ENCODE results near the gene PCDH8. TPM values are rescaled to one million over a fixed set of nuclear protein-coding genes. Genes with fewer than 3 reads are reported as not detected.

Gene PCDH8
- total RNA-seq (1.0 TPM), polyA plus RNA-seq (0.09 TPM)

GRCh38 chr13:52848455-52849195 lies at the start of gene PCDH8:
Gene PCDH8 (minus strand): TSS chr13:52848640. CDS start chr13:52848436, 204 bp downstream.
- Histone ChIP-seq H3K36me3 (ENCODE audit: insufficient read depth) (no peaks in the 10 kb centered on the region), H3K4me3 (ENCODE audit: low read depth, low read length) (no peak within 1 kb of the TSS), H3K27ac (ENCODE audit: low read depth) (no peak within 1 kb of the TSS), H3K4me1 (ENCODE audit: insufficient read depth) (peaks cover 4% of the 10 kb centered on the region)
- 1% methylated on average over 41 of the region's 41 CpGs for WGBS
- no peak for DNase-seq (ENCODE audit: extremely low spot score)

GRCh38 chr13:52896827-52897659 lies 48.6 kb upstream of the PCDH8 start:
- no peak for DNase-seq (ENCODE audit: extremely low spot score)

GRCh38 chr13:52894413-52894812 lies 46.0 kb upstream of the PCDH8 start:
- Histone ChIP-seq H3K27ac (ENCODE audit: low read depth) (no peak overlapping the region), H3K4me1 (ENCODE audit: insufficient read depth) (no peaks in the 10 kb centered on the region), H3K4me3 (ENCODE audit: low read depth, low read length) (no peak overlapping the region), H3K36me3 (ENCODE audit: insufficient read depth) (no peaks in the 10 kb centered on the region)
- DNase-seq (ENCODE audit: extremely low spot score) = no peak
- WGBS = 73% methylated on average over 5 of the region's 5 CpGs

More at GRCh38 chr13:52896827-52897659, 48.6 kb upstream of the PCDH8 start:
- H3K4me1 ChIP-seq (ENCODE audit: insufficient read depth) = no peaks in the 10 kb centered on the region
- H3K27ac ChIP-seq (ENCODE audit: low read depth) = no peak overlapping the region
- no peak overlapping the region for H3K4me3 ChIP-seq (ENCODE audit: low read depth, low read length)
- H3K36me3 ChIP-seq (ENCODE audit: insufficient read depth) = no peaks in the 10 kb centered on the region
- 30% methylated on average over 8 of the region's 8 CpGs for WGBS

GRCh38 chr13:52892925-52893324 lies 44.5 kb upstream of the PCDH8 start:
- Histone ChIP-seq H3K27ac (ENCODE audit: low read depth) (no peak overlapping the region), H3K4me1 (ENCODE audit: insufficient read depth) (no peaks in the 10 kb centered on the region), H3K4me3 (ENCODE audit: low read depth, low read length) (no peak overlapping the region), H3K36me3 (ENCODE audit: insufficient read depth) (no peaks in the 10 kb centered on the region)
- no peak for DNase-seq (ENCODE audit: extremely low spot score)
- WGBS = 55% methylated on average over 4 of the region's 4 CpGs

GRCh38 chr13:52891706-52892105 lies 43.3 kb upstream of the PCDH8 start:
- H3K36me3 ChIP-seq (ENCODE audit: insufficient read depth) = no peaks in the 10 kb centered on the region
- WGBS = 54% methylated on average over 5 of the region's 5 CpGs
- no peaks in the 10 kb centered on the region for H3K4me1 ChIP-seq (ENCODE audit: insufficient read depth)
- H3K4me3 ChIP-seq (ENCODE audit: low read depth, low read length) = no peak overlapping the region
- DNase-seq (ENCODE audit: extremely low spot score) = no peak
- H3K27ac ChIP-seq (ENCODE audit: low read depth) = no peak overlapping the region

GRCh38 chr13:52887165-52887564 lies 38.7 kb upstream of the PCDH8 start:
- DNase-seq (ENCODE audit: extremely low spot score) = no peak
- H3K4me3 ChIP-seq (ENCODE audit: low read depth, low read length) = no peak overlapping the region
- no peak overlapping the region for H3K27ac ChIP-seq (ENCODE audit: low read depth)
- 71% methylated on average over 1 of the region's 1 CpG for WGBS
- no peaks in the 10 kb centered on the region for H3K36me3 ChIP-seq (ENCODE audit: insufficient read depth)
- H3K4me1 ChIP-seq (ENCODE audit: insufficient read depth) = no peaks in the 10 kb centered on the region

- Histone ChIP-seq H3K27ac (ENCODE audit: low read depth) (no peak overlapping the region), H3K36me3 (ENCODE audit: insufficient read depth) (no peaks in the 10 kb centered on the region), H3K4me1 (ENCODE audit: insufficient read depth) (no peaks in the 10 kb centered on the region), H3K4me3 (ENCODE audit: low read depth, low read length) (no peak overlapping the region)
- no peak for DNase-seq (ENCODE audit: extremely low spot score)
- WGBS = 80% methylated on average over 5 of the region's 5 CpGs
These were observed 36.7 kb upstream of the PCDH8 start for GRCh38 chr13:52885141-52885540.

GRCh38 chr13:52884429-52885010 lies 36.1 kb upstream of the PCDH8 start:
- H3K36me3 ChIP-seq (ENCODE audit: insufficient read depth) = no peaks in the 10 kb centered on the region
- H3K27ac ChIP-seq (ENCODE audit: low read depth) = no peak overlapping the region
- H3K4me3 ChIP-seq (ENCODE audit: low read depth, low read length) = no peak overlapping the region
- no peak for DNase-seq (ENCODE audit: extremely low spot score)
- WGBS = 46% methylated on average over 7 of the region's 7 CpGs
- no peaks in the 10 kb centered on the region for H3K4me1 ChIP-seq (ENCODE audit: insufficient read depth)

GRCh38 chr13:52882785-52883184 lies 34.3 kb upstream of the PCDH8 start:
- Histone ChIP-seq H3K4me1 (ENCODE audit: insufficient read depth) (no peaks in the 10 kb centered on the region), H3K27ac (ENCODE audit: low read depth) (no peak overlapping the region), H3K36me3 (ENCODE audit: insufficient read depth) (no peaks in the 10 kb centered on the region), H3K4me3 (ENCODE audit: low read depth, low read length) (no peak overlapping the region)
- DNase-seq (ENCODE audit: extremely low spot score) = no peak
- 10% methylated on average over 2 of the region's 2 CpGs for WGBS

- no peak for DNase-seq (ENCODE audit: extremely low spot score)
- Histone ChIP-seq H3K36me3 (ENCODE audit: insufficient read depth) (no peaks in the 10 kb centered on the region), H3K27ac (ENCODE audit: low read depth) (no peak overlapping the region), H3K4me3 (ENCODE audit: low read depth, low read length) (no peak overlapping the region), H3K4me1 (ENCODE audit: insufficient read depth) (no peaks in the 10 kb centered on the region)
- WGBS = 23% methylated on average over 6 of the region's 6 CpGs
These were observed 31.7 kb upstream of the PCDH8 start for GRCh38 chr13:52879950-52880741.

- Histone ChIP-seq H3K27ac (ENCODE audit: low read depth) (no peak overlapping the region), H3K4me1 (ENCODE audit: insufficient read depth) (no peaks in the 10 kb centered on the region), H3K4me3 (ENCODE audit: low read depth, low read length) (no peak overlapping the region), H3K36me3 (ENCODE audit: insufficient read depth) (no peaks in the 10 kb centered on the region)
- 43% methylated on average over 3 of the region's 3 CpGs for WGBS
- no peak for DNase-seq (ENCODE audit: extremely low spot score)
These were observed 30.4 kb upstream of the PCDH8 start for GRCh38 chr13:52878831-52879230.

GRCh38 chr13:52870143-52870542 lies 21.7 kb upstream of the PCDH8 start:
- 68% methylated on average over 3 of the region's 3 CpGs for WGBS

GRCh38 chr13:52869621-52870020 lies 21.2 kb upstream of the PCDH8 start:
- no peaks in the 10 kb centered on the region for H3K36me3 ChIP-seq (ENCODE audit: insufficient read depth)
- no peak for DNase-seq (ENCODE audit: extremely low spot score)
- WGBS = 45% methylated on average over 4 of the region's 4 CpGs
- no peak overlapping the region for H3K27ac ChIP-seq (ENCODE audit: low read depth)
- H3K4me1 ChIP-seq (ENCODE audit: insufficient read depth) = no peaks in the 10 kb centered on the region
- no peak overlapping the region for H3K4me3 ChIP-seq (ENCODE audit: low read depth, low read length)

More at GRCh38 chr13:52870143-52870542, 21.7 kb upstream of the PCDH8 start:
- Histone ChIP-seq H3K36me3 (ENCODE audit: insufficient read depth) (no peaks in the 10 kb centered on the region), H3K4me1 (ENCODE audit: insufficient read depth) (no peaks in the 10 kb centered on the region), H3K4me3 (ENCODE audit: low read depth, low read length) (no peak overlapping the region), H3K27ac (ENCODE audit: low read depth) (no peak overlapping the region)
- DNase-seq (ENCODE audit: extremely low spot score) = no peak

Measured in urinary bladder (tissue), 4 donors.